ENCODE data around the gene CMBL. TPM values are rescaled to one million over a fixed set of nuclear protein-coding genes. Genes with fewer than 3 reads are reported as not detected.

The CMBL gene
- total and polyA plus RNA-seq, 2 of the 13 experiments (the other 11 are each of a cell fraction or from before 2014, with no cell fraction given), result 11.5 to 17.0 TPM

DNA sequence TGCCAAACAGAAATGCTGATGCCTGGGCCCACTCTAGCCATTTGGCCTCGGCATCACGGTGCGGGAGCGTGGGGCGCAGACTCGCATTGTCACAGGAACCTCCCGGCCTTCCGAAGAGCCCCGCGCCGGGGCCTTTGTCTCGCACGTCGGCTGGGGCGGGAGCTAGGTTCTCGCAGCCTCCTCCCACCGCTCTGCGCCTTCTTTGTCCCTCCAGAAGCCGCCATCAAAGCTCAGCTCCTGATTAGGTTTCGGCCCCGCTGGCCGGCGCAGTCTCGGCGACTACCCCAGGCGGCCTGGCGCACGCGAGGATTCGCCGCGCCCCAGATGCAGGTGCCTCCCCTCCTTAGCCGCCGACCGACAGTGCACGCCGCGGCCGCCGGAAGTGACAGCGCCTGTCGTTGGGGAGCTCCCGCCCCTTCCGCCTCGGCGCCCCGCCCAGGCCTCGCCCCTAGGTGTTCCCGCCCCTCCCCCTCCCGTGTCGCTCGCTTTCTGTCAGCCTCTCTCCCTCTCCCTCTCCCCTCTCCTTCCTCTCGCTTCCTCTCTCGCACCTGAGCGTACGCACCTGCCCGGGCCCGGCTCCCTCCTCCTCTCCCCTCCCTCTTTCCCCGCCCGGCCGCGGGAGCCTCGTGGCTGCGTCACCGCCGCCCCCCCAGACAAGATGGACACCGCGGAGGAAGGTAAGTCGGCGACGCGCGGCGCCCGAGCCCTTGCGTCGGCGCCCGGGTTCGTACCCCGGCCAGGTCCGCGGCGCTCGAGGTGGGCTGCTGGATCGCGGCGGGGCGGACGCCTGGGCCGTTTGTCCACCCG lies 45.7 kb upstream of the CMBL start, which contains the start of gene MARCHF6:
Gene MARCHF6 (plus strand): TSS at position 455 of the 807 bp plus-strand sequence. CDS start 204 bp downstream, at position 659.
- ChIA-PET CTCF (ENCODE audit: low intra/inter-chr PET ratio, low total read pairs) (interaction anchor here (1.6 kb wide), 1 partner anchor 70 kb away, joined by 3 read pairs; no protein-coding TSS in a partner anchor), POLR2A (interaction anchor here (0.6 to 1.9 kb wide), 23 partner anchors 9 to 274 kb away, joined by 3 to 14 read pairs (median 5); partner anchors contain the start of genes ATPSCKMT and CCT5)
- Histone ChIP-seq H2AFZ (ENCODE audit: low read length) (peak within 1 kb of the TSS; percentile 84), H3K9ac (ENCODE audit: insufficient read depth, low read depth, low read length) (peak within 1 kb of the TSS; percentile 93), H4K20me1 (ENCODE audit: insufficient read depth, low read length) (peaks cover 32% of the 10 kb centered on the region), H3K79me2 (ENCODE audit: insufficient read depth, low read length) (peaks cover 48% of the 10 kb centered on the region), H3K9me3 (ENCODE audit: low read length) (no peaks in the 10 kb centered on the region), H3K4me1 (ENCODE audit: insufficient read depth, low read length) (peaks cover 43% of the 10 kb centered on the region), H3K36me3 (replicated peaks in 1 of 2; ENCODE audit: control insufficient read depth in 1 of 2, insufficient read depth in 2 of 2, low read length in 2 of 2) (no peaks in the 10 kb centered on the region), H3K27me3 (ENCODE audit: control insufficient read depth in 1 of 2, insufficient read depth in 2 of 2, low read length in 2 of 2) (no peaks in the 10 kb centered on the region; a peak in 1 of 5 replicates), H3K4me3 (replicated peaks in 1 of 3; ENCODE audit: insufficient read depth in 1 of 3, low read depth in 2 of 3, low read length in 3 of 3) (peak within 1 kb of the TSS; percentile 88 to 92 (median 92)), H3K4me2 (ENCODE audit: low read depth, low read length) (peak within 1 kb of the TSS; percentile 95), H3K27ac (ENCODE audit: extremely low read length, insufficient read depth, low read length) (peak within 1 kb of the TSS; percentile 98)
- BruUV-seq (replicated peaks), result no TSS peak
- in situ Hi-C loops (cut with HindIII; ENCODE audit: extremely low pct_ligation_motif_present, low pct_unique_long_range_greater_than_20kb), result no loop called here
- intact Hi-C loops (cut with micrococcal nuclease; ENCODE audit: unreplicated experiment), result loop anchor here (2.0 kb wide), 1 partner anchor 69 kb away; no protein-coding TSS in a partner anchor
- peak; percentile 96 for ATAC-seq
- WGBS (ENCODE audit: low lambda C conversion rate), result under 1% methylated on average over 34 of the region's 92 CpGs
- peak; percentile 83 for DNase-seq (ENCODE audit: low spot score)
- FAIRE-seq, result no peak
- TF ChIP-seq JDP2 (CRISPR knock-in tag; IDR thresholded peaks at IDR 0.05; ENCODE audit: borderline replicate concordance), result peak; percentile 47; the same call in 1 of the 2 replicates
- peak; percentile 92; the same call in 1 of the 2 replicates for TF ChIP-seq SNAI1 (CRISPR knock-in tag; IDR thresholded peaks at IDR 0.05; ENCODE audit: borderline replicate concordance)
- TF ChIP-seq, protein P1, sequence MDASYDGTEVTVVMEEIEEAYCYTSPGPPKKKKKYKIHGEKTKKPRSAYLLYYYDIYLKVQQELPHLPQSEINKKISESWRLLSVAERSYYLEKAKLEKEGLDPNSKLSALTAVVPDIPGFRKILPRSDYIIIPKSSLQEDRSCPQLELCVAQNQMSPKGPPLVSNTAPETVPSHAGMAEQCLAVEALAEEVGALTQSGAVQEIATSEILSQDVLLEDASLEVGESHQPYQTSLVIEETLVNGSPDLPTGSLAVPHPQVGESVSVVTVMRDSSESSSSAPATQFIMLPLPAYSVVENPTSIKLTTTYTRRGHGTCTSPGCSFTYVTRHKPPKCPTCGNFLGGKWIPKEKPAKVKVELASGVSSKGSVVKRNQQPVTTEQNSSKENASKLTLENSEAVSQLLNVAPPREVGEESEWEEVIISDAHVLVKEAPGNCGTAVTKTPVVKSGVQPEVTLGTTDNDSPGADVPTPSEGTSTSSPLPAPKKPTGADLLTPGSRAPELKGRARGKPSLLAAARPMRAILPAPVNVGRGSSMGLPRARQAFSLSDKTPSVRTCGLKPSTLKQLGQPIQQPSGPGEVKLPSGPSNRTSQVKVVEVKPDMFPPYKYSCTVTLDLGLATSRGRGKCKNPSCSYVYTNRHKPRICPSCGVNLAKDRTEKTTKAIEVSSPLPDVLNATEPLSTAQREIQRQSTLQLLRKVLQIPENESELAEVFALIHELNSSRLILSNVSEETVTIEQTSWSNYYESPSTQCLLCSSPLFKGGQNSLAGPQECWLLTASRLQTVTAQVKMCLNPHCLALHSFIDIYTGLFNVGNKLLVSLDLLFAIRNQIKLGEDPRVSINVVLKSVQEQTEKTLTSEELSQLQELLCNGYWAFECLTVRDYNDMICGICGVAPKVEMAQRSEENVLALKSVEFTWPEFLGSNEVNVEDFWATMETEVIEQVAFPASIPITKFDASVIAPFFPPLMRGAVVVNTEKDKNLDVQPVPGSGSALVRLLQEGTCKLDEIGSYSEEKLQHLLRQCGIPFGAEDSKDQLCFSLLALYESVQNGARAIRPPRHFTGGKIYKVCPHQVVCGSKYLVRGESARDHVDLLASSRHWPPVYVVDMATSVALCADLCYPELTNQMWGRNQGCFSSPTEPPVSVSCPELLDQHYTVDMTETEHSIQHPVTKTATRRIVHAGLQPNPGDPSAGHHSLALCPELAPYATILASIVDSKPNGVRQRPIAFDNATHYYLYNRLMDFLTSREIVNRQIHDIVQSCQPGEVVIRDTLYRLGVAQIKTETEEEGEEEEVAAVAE (CRISPR knock-in tag; IDR thresholded peaks at IDR 0.05; ENCODE audit: borderline replicate concordance), result no peak
- peak; percentile 74; the same call in 1 of the 2 replicates for TF ChIP-seq MAF1 (CRISPR knock-in tag; IDR thresholded peaks at IDR 0.05; ENCODE audit: borderline replicate concordance)
- TF ChIP-seq, protein P2, sequence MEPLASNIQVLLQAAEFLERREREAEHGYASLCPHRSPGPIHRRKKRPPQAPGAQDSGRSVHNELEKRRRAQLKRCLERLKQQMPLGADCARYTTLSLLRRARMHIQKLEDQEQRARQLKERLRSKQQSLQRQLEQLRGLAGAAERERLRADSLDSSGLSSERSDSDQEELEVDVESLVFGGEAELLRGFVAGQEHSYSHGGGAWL (CRISPR knock-in tag; IDR thresholded peaks at IDR 0.05), result peak; percentile 91
- TF ChIP-seq KLF13 (CRISPR knock-in tag; IDR thresholded peaks at IDR 0.05), result no peak
- TF ChIP-seq, protein P3, sequence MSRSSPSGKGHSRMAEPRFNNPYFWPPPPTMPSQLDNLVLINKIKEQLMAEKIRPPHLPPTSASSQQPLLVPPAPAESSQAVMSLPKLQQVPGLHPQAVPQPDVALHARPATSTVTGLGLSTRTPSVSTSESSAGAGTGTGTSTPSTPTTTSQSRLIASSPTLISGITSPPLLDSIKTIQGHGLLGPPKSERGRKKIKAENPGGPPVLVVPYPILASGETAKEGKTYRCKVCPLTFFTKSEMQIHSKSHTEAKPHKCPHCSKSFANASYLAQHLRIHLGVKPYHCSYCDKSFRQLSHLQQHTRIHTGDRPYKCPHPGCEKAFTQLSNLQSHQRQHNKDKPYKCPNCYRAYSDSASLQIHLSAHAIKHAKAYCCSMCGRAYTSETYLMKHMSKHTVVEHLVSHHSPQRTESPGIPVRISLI (CRISPR knock-in tag; IDR thresholded peaks at IDR 0.05; ENCODE audit: borderline replicate concordance), result peak; percentile 60; the same call in 1 of the 2 replicates
- TF ChIP-seq, protein P4, sequence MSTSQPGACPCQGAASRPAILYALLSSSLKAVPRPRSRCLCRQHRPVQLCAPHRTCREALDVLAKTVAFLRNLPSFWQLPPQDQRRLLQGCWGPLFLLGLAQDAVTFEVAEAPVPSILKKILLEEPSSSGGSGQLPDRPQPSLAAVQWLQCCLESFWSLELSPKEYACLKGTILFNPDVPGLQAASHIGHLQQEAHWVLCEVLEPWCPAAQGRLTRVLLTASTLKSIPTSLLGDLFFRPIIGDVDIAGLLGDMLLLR (CRISPR knock-in tag; IDR thresholded peaks at IDR 0.05), result peak; percentile 89
- peak; percentile 89 for TF ChIP-seq POLR2AphosphoS5 (IDR thresholded peaks at IDR 0.05; ENCODE audit: low read depth, low read length)
- TF ChIP-seq ZNF350 (CRISPR knock-in tag; IDR thresholded peaks at IDR 0.05; ENCODE audit: borderline replicate concordance, low read depth), result peak; percentile 91
- TF ChIP-seq, protein P5, sequence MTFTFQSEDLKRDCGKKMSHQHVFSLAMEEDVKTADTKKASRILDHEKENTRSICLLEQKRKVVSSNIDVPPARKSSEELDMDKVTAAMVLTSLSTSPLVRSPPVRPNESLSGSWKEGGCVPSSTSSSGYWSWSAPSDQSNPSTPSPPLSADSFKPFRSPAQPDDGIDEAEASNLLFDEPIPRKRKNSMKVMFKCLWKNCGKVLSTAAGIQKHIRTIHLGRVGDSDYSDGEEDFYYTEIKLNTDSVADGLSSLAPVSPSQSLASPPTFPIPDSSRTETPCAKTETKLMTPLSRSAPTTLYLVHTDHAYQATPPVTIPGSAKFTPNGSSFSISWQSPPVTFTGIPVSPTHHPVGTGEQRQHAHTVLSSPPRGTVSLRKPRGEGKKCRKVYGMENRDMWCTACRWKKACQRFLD (CRISPR knock-in tag; IDR thresholded peaks at IDR 0.05; ENCODE audit: borderline replicate concordance), result peak; percentile 61; the same call in 1 of the 2 replicates
- TF ChIP-seq, protein P6, sequence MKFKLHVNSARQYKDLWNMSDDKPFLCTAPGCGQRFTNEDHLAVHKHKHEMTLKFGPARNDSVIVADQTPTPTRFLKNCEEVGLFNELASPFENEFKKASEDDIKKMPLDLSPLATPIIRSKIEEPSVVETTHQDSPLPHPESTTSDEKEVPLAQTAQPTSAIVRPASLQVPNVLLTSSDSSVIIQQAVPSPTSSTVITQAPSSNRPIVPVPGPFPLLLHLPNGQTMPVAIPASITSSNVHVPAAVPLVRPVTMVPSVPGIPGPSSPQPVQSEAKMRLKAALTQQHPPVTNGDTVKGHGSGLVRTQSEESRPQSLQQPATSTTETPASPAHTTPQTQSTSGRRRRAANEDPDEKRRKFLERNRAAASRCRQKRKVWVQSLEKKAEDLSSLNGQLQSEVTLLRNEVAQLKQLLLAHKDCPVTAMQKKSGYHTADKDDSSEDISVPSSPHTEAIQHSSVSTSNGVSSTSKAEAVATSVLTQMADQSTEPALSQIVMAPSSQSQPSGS (CRISPR knock-in tag; IDR thresholded peaks at IDR 0.05), result peak; percentile 46; the same call in 1 of the 2 replicates

All from HepG2 (cell line).